GM20431 (cell line): Measurements from ENCODE around the gene CABLES2.

Source experiments
- in situ Hi-C: fragments of 300-500 bp; cut with MseI, MboI; formaldehyde crosslinking; loops from one replicate; pipeline ENCODE4 v1.15.0; 2020; ENCODE audit warnings: low sequenced_read_pairs; ENCODE audit not compliant: unreplicated experiment

Gene CABLES2

GRCh38 chr20:62420846-62421715 is 14.0 kb upstream of the CABLES2 start:
- in situ Hi-C loops, result no loop called here

GRCh38 chr20:62419759-62420158 is 12.7 kb upstream of the CABLES2 start:
- in situ Hi-C loops, result no loop called here

GRCh38 chr20:62418709-62419487 is 11.8 kb upstream of the CABLES2 start:
- in situ Hi-C loops, result no loop called here

GRCh38 chr20:62417981-62418708 is 11.1 kb upstream of the CABLES2 start:
- in situ Hi-C loops, result no loop called here

GRCh38 chr20:62416651-62417637 is 9.9 kb upstream of the CABLES2 start:
- in situ Hi-C loops, result no loop called here

- in situ Hi-C loops, result no loop called here
Measured at GRCh38 chr20:62415354-62416111, 8.4 kb upstream of the CABLES2 start.

GRCh38 chr20:62413896-62414481 is 6.9 kb upstream of the CABLES2 start:
- in situ Hi-C loops, result no loop called here

GRCh38 chr20:62413025-62413570 is 6.0 kb upstream of the CABLES2 start:
- in situ Hi-C loops, result no loop called here

- in situ Hi-C loops, result no loop called here
Measured at GRCh38 chr20:62412194-62413024, 5.3 kb upstream of the CABLES2 start.

- in situ Hi-C loops, result no loop called here
Measured at GRCh38 chr20:62411479-62412193, 4.6 kb upstream of the CABLES2 start.

- in situ Hi-C loops, result no loop called here
Measured at GRCh38 chr20:62410746-62411478, 3.8 kb upstream of the CABLES2 start.

GRCh38 chr20:62409931-62410745 is 3.1 kb upstream of the CABLES2 start:
- in situ Hi-C loops, result no loop called here

GRCh38 chr20:62409086-62409853 is 2.2 kb upstream of the CABLES2 start:
- in situ Hi-C loops, result no loop called here

- in situ Hi-C loops, result no loop called here
Measured at GRCh38 chr20:62408640-62409039, 1.6 kb upstream of the CABLES2 start.
